ENCODE measurements around the gene NR2F1-AS1.
"Not testable (repeated sequence)": the region's sequence is repeated elsewhere in the genome, so short reads cannot be mapped to it uniquely, and the experiment has no call there.

The NR2F1-AS1 gene

DNA sequence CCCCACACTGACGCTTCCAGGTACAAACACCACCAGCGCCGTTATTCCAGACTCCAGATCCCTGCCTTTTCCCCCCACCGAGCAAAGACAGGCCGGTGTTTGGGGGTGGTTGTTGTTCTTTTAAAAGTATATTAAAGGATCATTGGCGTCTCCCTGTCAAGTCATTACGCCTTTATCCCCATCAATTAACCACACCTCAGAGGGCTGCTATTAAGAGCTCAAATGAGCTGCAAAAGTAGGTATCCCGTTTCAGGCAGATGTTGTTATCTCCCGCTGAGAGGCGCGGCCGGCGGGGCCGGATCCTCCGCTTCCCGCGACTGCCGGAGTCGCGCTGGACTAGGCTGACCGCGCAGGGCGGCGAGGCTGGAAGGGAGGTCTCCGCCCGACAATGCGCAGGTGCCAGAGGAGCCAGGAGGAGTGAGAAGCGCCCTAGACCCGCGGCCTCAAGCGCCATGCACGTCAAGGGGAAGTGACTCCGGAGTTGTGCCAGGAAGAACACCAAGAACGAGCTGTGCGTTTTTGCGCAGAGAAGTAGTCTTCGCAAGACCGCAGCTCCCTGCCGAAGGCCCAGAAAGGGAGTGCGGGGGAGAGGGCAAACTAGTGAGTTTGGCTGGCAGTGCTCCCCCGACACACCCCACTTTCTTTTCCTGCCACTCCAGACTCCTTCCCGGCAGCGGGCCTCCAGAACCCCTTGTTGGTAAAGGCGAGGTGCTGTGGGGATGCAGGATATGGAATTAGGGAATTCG lies 8.2 kb downstream of the NR2F1-AS1 start:
- H3K4me3 ChIP-seq (ENCODE audit: extremely low read depth, insufficient read depth, low read length, poor library complexity, severe bottlenecking), result peak overlapping the region; percentile 12
- 0 to 1% methylated on average over 29 to 36 of the region's 45 CpGs for WGBS, 2 experiments (ENCODE audit: insufficient coverage in 2 of 2)
- H3K9me3 ChIP-seq (ENCODE audit: control insufficient read depth, low read length), result peaks cover 3% of the 10 kb centered on the region
- peaks cover 3% of the 10 kb centered on the region for H3K4me1 ChIP-seq (ENCODE audit: control insufficient read depth, insufficient read depth, low read length, poor library complexity, severe bottlenecking)
- no peak overlapping the region for H3K27ac ChIP-seq (ENCODE audit: low read depth, low read length, severe bottlenecking)
- no peaks in the 10 kb centered on the region for H3K36me3 ChIP-seq (ENCODE audit: control insufficient read depth, insufficient read depth, low read length)

DNA sequence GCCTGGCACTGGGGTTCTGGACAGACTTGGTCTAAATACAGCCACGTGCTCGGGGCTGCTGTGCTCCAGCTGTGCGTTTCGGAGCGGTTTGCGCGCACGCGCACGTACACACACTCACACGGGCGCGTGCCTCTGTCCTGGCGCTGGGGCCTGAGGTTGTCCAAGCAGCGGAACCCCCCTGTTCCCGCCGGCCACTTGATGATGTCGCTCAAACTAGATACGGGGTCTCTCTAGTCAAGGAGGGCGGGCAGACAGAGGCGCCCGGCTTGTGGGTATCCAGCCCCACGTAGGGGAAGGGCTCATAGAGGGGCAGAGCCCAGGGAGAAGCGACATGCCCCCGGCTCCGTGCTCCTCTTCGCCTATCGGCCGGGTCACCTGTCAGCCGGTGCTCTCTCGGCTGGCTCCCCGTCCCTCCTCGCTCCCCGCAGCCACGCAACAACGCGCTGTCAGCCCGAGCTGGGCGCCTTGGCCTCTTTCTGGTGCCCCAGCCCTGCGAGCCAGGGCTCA lies 8.9 kb downstream of the NR2F1-AS1 start:
- Histone ChIP-seq H3K9me3 (ENCODE audit: control insufficient read depth, low read length) (peaks cover 3% of the 10 kb centered on the region), H3K4me3 (ENCODE audit: extremely low read depth, insufficient read depth, low read length, poor library complexity, severe bottlenecking) (peak overlapping the region; percentile 12), H3K4me1 (ENCODE audit: control insufficient read depth, insufficient read depth, low read length, poor library complexity, severe bottlenecking) (peaks cover 3% of the 10 kb centered on the region), H3K36me3 (ENCODE audit: control insufficient read depth, insufficient read depth, low read length) (no peaks in the 10 kb centered on the region), H3K27ac (ENCODE audit: low read depth, low read length, severe bottlenecking) (no peak overlapping the region)
- 1 to 2% methylated on average over 37 of the region's 40 CpGs for WGBS, 2 experiments (ENCODE audit: insufficient coverage in 2 of 2)

- 4 to 10% methylated on average over 23 to 26 of the region's 32 CpGs for WGBS, 2 experiments (ENCODE audit: insufficient coverage in 2 of 2)
- Histone ChIP-seq H3K4me3 (ENCODE audit: extremely low read depth, insufficient read depth, low read length, poor library complexity, severe bottlenecking) (no peak overlapping the region), H3K9me3 (ENCODE audit: control insufficient read depth, low read length) (peaks cover 3% of the 10 kb centered on the region), H3K4me1 (ENCODE audit: control insufficient read depth, insufficient read depth, low read length, poor library complexity, severe bottlenecking) (peaks cover 3% of the 10 kb centered on the region), H3K36me3 (ENCODE audit: control insufficient read depth, insufficient read depth, low read length) (no peaks in the 10 kb centered on the region), H3K27ac (ENCODE audit: low read depth, low read length, severe bottlenecking) (no peak overlapping the region)
Observed at GRCh38 chr5:93571114-93571949, 9.7 kb downstream of the NR2F1-AS1 start.

DNA sequence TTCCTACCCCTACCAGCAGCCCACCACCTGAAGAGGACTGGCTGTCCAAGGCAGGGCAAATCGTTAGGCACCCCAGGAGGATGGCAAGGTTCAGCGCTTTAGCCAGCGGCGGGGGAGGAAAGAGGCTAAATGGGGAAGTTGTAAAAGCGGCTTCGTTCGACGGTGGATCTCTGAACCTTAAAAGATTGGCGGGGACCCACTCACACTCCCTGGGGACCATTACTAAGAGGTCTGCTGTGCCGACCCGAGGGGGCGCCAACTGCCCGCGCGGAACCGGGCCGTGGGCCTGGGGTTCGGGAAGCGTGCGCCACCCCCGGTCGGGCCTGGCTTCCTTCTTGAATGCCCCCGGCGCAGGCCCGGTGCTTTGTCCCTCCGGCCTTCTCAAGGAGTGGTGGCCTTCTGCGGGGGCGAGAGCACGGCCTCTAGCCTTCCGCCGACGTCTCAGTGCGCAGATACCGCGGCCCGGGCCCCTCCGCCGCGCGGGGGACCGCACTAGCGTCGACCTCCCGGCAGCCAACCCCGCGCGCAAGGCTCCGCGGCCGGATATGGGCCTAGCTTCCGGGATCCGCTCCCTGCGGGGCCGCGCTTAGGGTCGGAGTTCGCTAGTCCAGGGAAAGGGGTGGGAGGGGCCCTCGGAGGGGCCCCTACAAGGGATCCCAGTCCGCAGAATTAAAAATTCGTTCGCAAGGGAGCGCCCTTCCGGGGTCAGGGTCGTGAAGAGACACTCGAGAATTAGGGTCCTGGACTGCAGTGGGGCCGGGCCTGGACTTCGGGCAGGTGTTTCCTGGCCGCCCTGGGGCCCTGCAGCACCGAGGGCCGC lies 10.5 kb downstream of the NR2F1-AS1 start:
- Histone ChIP-seq H3K9me3 (ENCODE audit: control insufficient read depth, low read length) (peaks cover 3% of the 10 kb centered on the region), H3K36me3 (ENCODE audit: control insufficient read depth, insufficient read depth, low read length) (no peaks in the 10 kb centered on the region), H3K27ac (ENCODE audit: low read depth, low read length, severe bottlenecking) (no peak overlapping the region), H3K4me3 (ENCODE audit: extremely low read depth, insufficient read depth, low read length, poor library complexity, severe bottlenecking) (peak overlapping the region; percentile 3), H3K4me1 (ENCODE audit: control insufficient read depth, insufficient read depth, low read length, poor library complexity, severe bottlenecking) (peaks cover 3% of the 10 kb centered on the region)
- 3 to 4% methylated on average over 36 to 67 of the region's 70 CpGs for WGBS, 2 experiments (ENCODE audit: insufficient coverage in 2 of 2)

- Histone ChIP-seq H3K4me3 (ENCODE audit: extremely low read depth, insufficient read depth, low read length, poor library complexity, severe bottlenecking) (no peak overlapping the region), H3K9me3 (ENCODE audit: control insufficient read depth, low read length) (peaks cover 3% of the 10 kb centered on the region), H3K4me1 (ENCODE audit: control insufficient read depth, insufficient read depth, low read length, poor library complexity, severe bottlenecking) (peaks cover 3% of the 10 kb centered on the region), H3K27ac (ENCODE audit: low read depth, low read length, severe bottlenecking) (no peak overlapping the region), H3K36me3 (ENCODE audit: control insufficient read depth, insufficient read depth, low read length) (no peaks in the 10 kb centered on the region)
- WGBS, 2 experiments (ENCODE audit: insufficient coverage in 2 of 2), result 19 to 22% methylated on average over 7 to 9 of the region's 13 CpGs
Observed at GRCh38 chr5:93569300-93570160, 11.5 kb downstream of the NR2F1-AS1 start.

GRCh38 chr5:93567424-93567823 lies 13.6 kb downstream of the NR2F1-AS1 start:
- H3K9me3 ChIP-seq (ENCODE audit: control insufficient read depth, low read length), result peaks cover 3% of the 10 kb centered on the region
- no peaks in the 10 kb centered on the region for H3K36me3 ChIP-seq (ENCODE audit: control insufficient read depth, insufficient read depth, low read length)
- H3K27ac ChIP-seq (ENCODE audit: low read depth, low read length, severe bottlenecking), result no peak overlapping the region
- WGBS, 2 experiments (ENCODE audit: insufficient coverage in 2 of 2), result 100% methylated on average over 1 of the region's 1 CpG; no CpG with 5 or more reads in 1 of the 2 experiments
- no peak overlapping the region for H3K4me3 ChIP-seq (ENCODE audit: extremely low read depth, insufficient read depth, low read length, poor library complexity, severe bottlenecking)
- peaks cover 2% of the 10 kb centered on the region for H3K4me1 ChIP-seq (ENCODE audit: control insufficient read depth, insufficient read depth, low read length, poor library complexity, severe bottlenecking)

DNA sequence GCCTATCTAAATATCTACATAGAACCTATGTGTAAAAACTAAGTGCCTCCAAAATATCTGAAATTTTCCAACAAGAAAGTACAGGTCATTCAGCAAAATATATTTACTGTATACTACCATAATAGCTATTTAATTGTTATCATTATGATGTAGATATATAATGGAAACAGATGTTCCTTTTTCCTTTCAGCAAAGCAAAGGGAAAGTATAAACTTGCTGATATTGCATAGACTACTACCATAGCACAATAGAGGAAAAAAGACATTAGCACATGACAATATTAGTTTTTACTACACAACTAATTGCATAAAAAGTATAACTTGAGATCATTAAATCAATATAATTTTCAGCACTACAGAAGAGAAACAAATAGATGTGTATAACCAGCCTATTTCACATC lies 14.9 kb downstream of the NR2F1-AS1 start:
- Histone ChIP-seq H3K4me1 (ENCODE audit: control insufficient read depth, insufficient read depth, low read length, poor library complexity, severe bottlenecking) (no peaks in the 10 kb centered on the region), H3K9me3 (ENCODE audit: control insufficient read depth, low read length) (peaks cover 3% of the 10 kb centered on the region), H3K36me3 (ENCODE audit: control insufficient read depth, insufficient read depth, low read length) (no peaks in the 10 kb centered on the region), H3K27ac (ENCODE audit: low read depth, low read length, severe bottlenecking) (no peak overlapping the region), H3K4me3 (ENCODE audit: extremely low read depth, insufficient read depth, low read length, poor library complexity, severe bottlenecking) (no peak overlapping the region)

DNA sequence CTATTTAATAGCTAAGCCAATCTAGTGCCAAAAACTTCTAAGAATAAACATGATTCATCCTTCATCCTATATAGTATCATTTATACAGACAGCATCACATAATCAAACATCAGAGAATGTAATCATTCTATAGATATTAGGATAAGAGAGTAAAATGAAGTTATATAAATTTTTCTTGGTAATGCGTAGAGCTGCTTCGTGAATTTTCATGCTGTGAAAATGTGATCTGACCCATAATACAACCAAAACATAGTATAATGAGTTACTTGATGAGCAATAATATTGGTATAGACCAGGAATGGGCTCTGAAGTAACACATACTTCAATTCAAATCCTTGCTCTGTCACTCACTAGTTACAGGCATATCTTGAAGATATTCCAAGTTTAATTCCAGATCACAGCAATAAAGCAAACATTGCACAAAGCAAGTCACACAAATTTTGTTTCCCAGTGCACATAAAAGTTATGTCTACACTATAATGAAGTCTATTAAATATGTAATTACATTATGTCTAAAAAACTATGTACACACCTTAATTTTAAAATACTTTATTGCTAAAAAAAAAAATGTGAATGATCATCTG lies 23.9 kb downstream of the NR2F1-AS1 start:
- Histone ChIP-seq H3K36me3 (ENCODE audit: control insufficient read depth, insufficient read depth, low read length) (no peaks in the 10 kb centered on the region), H3K4me3 (ENCODE audit: extremely low read depth, insufficient read depth, low read length, poor library complexity, severe bottlenecking) (no peak overlapping the region), H3K4me1 (ENCODE audit: control insufficient read depth, insufficient read depth, low read length, poor library complexity, severe bottlenecking) (no peaks in the 10 kb centered on the region), H3K9me3 (ENCODE audit: control insufficient read depth, low read length) (no peaks in the 10 kb centered on the region), H3K27ac (ENCODE audit: low read depth, low read length, severe bottlenecking) (no peak overlapping the region)
- WGBS, 2 experiments (ENCODE audit: insufficient coverage in 2 of 2), result no CpG with 5 or more reads among the region's 2 CpGs

DNA sequence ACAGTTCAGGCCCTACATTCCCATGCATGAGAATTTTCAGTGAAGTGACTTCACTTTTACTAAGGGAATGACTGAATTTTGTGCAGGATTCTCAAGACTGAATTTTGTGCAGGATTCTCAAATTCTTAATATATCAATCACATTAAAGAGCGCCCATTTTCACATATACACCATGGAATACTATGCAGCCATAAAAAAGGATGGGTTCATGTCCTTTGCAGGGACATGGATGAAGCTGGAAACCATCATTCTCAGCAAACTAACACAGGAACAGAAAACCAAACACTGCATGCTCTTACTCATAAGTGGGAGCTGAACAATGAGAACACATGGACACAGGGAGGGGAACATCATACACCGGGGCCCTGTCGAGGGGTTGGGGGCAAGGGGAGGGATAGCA lies 31.4 kb downstream of the NR2F1-AS1 start:
- WGBS, 2 experiments (ENCODE audit: insufficient coverage in 2 of 2), result 94 to 100% methylated on average over 1 to 2 of the region's 3 CpGs
- not testable (repeated sequence) for H3K9me3 ChIP-seq (ENCODE audit: control insufficient read depth, low read length); H3K4me1 ChIP-seq (ENCODE audit: control insufficient read depth, insufficient read depth, low read length, poor library complexity, severe bottlenecking); H3K4me3 ChIP-seq (ENCODE audit: extremely low read depth, insufficient read depth, low read length, poor library complexity, severe bottlenecking); H3K36me3 ChIP-seq (ENCODE audit: control insufficient read depth, insufficient read depth, low read length); H3K27ac ChIP-seq (ENCODE audit: low read depth, low read length, severe bottlenecking)

All from mesodermal cell (in vitro differentiated cells).